Neuron (in vitro differentiated cells): ENCODE results near the gene NEIL3.
A peak's percentile ranks its signal among the peaks of the same experiment; 100 is the strongest.

Experiments used
- H2AFZ ChIP-seq: one replicate; pipeline ENCODE4 v1.6.1; 2013; ENCODE audit warnings: low read depth, mild to moderate bottlenecking, inconsistent platforms, low read length, moderate library complexity
- H3K27me3 ChIP-seq: one replicate; pipeline ENCODE4 v1.6.1; 2013; ENCODE audit warnings: low read length; ENCODE audit not compliant: insufficient read depth
- H3K36me3 ChIP-seq: one replicate; pipeline ENCODE4 v1.6.1; 2013; ENCODE audit warnings: low read length; ENCODE audit not compliant: insufficient read depth
- H3K4me1 ChIP-seq: one replicate; pipeline ENCODE4 v1.6.1; 2013; ENCODE audit warnings: low read length; ENCODE audit not compliant: insufficient read depth
- H3K4me3 ChIP-seq: 2 replicates; pipeline ENCODE4 v1.5.1; 2013; ENCODE audit warnings: mild to moderate bottlenecking, low read length, moderate library complexity
- H3K9me3 ChIP-seq: one replicate; pipeline ENCODE4 v1.6.1; 2013; ENCODE audit warnings: low read length

Gene NEIL3, protein sequence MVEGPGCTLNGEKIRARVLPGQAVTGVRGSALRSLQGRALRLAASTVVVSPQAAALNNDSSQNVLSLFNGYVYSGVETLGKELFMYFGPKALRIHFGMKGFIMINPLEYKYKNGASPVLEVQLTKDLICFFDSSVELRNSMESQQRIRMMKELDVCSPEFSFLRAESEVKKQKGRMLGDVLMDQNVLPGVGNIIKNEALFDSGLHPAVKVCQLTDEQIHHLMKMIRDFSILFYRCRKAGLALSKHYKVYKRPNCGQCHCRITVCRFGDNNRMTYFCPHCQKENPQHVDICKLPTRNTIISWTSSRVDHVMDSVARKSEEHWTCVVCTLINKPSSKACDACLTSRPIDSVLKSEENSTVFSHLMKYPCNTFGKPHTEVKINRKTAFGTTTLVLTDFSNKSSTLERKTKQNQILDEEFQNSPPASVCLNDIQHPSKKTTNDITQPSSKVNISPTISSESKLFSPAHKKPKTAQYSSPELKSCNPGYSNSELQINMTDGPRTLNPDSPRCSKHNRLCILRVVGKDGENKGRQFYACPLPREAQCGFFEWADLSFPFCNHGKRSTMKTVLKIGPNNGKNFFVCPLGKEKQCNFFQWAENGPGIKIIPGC

DNA sequence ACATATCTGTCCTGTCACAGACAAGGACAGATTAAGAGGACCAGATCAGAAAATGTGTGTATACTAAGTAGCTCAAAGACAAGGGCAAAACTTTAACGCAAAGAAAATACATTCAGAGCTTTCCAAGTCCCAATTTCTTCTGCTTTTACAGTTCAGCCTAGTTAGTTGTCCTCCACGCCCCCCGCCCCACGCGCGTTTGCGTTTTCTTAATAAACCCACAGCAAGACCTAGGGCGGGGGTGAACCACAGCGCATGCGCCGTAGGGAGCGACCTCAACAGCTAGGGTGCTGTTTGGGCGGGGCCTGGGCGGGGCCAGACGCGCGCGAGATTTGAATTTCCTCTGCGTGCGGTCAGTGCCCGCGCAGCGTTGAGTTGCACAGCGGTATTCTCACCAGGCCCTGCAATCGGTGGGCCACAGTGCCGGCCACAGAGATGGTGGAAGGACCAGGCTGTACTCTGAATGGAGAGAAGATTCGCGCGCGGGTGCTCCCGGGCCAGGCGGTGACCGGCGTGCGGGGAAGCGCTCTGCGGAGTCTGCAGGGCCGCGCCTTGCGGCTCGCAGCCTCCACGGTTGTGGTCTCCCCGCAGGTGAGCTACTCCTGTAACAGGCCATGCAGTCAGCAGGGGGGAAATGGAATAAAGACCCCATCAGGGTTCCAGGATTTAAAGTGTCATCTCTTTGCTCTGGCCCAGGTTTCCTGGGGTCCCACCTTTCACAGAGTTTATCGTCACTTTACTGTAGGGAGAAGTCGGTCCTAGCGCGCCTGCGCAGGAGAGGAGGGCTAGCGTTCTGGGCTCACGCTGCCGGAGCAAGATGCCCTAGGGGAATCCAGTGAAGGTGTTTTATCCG, at the start of gene NEIL3:
TSS of gene NEIL3 (plus strand) at position 353 of the 850 bp plus-strand sequence. CDS start at position 433, 80 bp downstream.
- Histone ChIP-seq H3K9me3 (no peaks in the 10 kb centered on the region), H3K4me3 (peak within 1 kb of the TSS; percentile 89), H3K4me1 (peaks cover 13% of the 10 kb centered on the region)

DNA sequence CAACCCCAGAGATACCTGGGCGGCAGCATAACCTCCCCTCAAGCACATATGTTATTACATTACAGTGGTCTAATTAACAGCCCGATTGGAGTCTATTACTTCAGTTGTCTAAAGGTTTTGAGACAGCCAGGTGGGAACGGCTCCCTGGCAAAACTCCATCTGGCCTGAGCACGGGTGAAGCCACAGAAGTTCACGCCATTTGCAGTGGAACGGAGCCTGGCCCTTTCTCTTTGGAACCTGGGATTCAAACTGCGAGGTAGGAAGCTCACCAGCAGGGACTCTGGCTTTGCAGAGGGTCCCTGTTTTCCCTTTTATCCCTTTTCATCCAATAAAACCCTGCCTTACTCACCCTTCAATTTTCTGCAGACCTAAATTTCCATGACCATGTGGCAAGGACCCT, 45.9 kb upstream of the NEIL3 start:
- no peak overlapping the region for H2AFZ ChIP-seq
- no peak overlapping the region for H3K4me3 ChIP-seq
- no peaks in the 10 kb centered on the region for H3K27me3 ChIP-seq
- H3K4me1 ChIP-seq: no peaks in the 10 kb centered on the region
- no peaks in the 10 kb centered on the region for H3K9me3 ChIP-seq
- no peaks in the 10 kb centered on the region for H3K36me3 ChIP-seq

More for the DNA sequence above, at the start of gene NEIL3:
- peak within 1 kb of the TSS; percentile 90 for H2AFZ ChIP-seq
- H3K27me3 ChIP-seq: no peaks in the 10 kb centered on the region
- no peaks in the 10 kb centered on the region for H3K36me3 ChIP-seq

GRCh38 chr4:177264788-177265422, 44.8 kb upstream of the NEIL3 start:
- Histone ChIP-seq H3K9me3 (no peaks in the 10 kb centered on the region), H3K4me3 (no peak overlapping the region)

DNA sequence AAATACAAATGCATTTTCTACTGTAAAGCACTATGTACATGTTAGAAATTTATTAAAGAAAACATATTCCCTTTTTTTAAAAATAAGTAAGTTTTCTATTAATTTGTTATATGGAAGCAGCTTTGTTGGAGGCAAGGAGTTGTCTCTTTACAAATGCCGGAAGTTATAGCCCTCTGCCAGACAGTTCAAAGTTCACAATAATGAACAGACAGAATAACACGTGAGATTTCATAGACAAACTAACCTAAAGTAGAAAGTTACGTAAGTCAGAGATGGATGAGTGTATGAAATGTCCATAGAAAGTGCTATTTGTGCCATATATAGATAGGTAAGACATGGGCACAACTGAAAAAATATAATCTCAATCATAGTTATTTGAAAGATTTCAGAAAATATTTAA, 43.9 kb upstream of the NEIL3 start:
- no peak overlapping the region for H3K4me3 ChIP-seq

More at GRCh38 chr4:177264788-177265422, 44.8 kb upstream of the NEIL3 start:
- Histone ChIP-seq H2AFZ (no peak overlapping the region), H3K27me3 (no peaks in the 10 kb centered on the region), H3K36me3 (no peaks in the 10 kb centered on the region), H3K4me1 (no peaks in the 10 kb centered on the region)

DNA sequence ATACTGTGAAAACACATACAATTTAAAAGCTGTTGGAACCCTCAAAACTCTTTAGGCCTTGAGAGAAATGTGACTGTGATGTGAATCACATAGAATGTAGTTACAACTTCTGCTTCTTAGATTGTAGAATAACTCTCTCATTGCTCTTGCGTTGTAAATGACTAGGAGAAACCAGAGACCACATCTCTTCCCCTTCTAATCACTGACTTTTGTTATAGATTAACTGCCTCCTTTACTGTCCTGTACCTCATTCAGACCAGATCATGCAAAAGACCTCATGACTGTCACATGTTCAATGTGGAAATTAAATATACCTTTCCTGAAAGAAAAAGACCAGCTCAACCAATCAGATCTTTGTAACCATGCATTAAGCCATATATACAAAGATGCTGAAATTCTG, 43.2 kb upstream of the NEIL3 start:
- Histone ChIP-seq H3K36me3 (no peaks in the 10 kb centered on the region), H3K27me3 (no peaks in the 10 kb centered on the region), H3K4me1 (no peaks in the 10 kb centered on the region), H3K9me3 (no peaks in the 10 kb centered on the region), H2AFZ (no peak overlapping the region), H3K4me3 (no peak overlapping the region)

More for the DNA sequence above, 43.9 kb upstream of the NEIL3 start:
- Histone ChIP-seq H3K4me1 (no peaks in the 10 kb centered on the region), H3K27me3 (no peaks in the 10 kb centered on the region), H3K36me3 (no peaks in the 10 kb centered on the region), H2AFZ (no peak overlapping the region), H3K9me3 (no peaks in the 10 kb centered on the region)

DNA sequence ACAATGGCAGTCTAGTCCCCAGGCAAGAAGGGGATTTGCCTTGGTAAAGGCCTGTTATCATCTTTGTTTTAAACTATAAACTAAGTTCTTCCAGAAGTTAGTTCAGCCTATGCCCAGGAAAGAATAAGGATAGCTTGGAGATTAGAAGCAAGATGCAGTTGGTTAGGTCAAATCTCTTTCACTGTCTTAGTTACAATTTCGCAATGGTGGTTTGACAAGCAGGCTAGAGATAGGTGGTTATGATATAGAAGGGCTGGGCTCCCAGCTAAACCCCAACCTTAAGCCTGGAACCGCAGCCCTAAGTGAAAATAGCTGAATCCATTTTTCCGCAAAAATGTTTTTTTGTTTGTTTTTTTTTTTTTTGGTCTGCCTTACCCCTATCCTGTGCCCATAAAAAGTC, 41.8 kb upstream of the NEIL3 start:
- no peaks in the 10 kb centered on the region for H3K36me3 ChIP-seq

GRCh38 chr4:177271091-177271490, 38.6 kb upstream of the NEIL3 start:
- H3K27me3 ChIP-seq: no peaks in the 10 kb centered on the region
- H3K4me1 ChIP-seq: no peaks in the 10 kb centered on the region
- no peaks in the 10 kb centered on the region for H3K9me3 ChIP-seq
- H3K4me3 ChIP-seq: no peak overlapping the region
- H3K36me3 ChIP-seq: no peaks in the 10 kb centered on the region
- no peak overlapping the region for H2AFZ ChIP-seq

More for the DNA sequence above, 41.8 kb upstream of the NEIL3 start:
- Histone ChIP-seq H2AFZ (no peak overlapping the region), H3K9me3 (no peaks in the 10 kb centered on the region), H3K27me3 (no peaks in the 10 kb centered on the region), H3K4me3 (no peak overlapping the region), H3K4me1 (no peaks in the 10 kb centered on the region)

GRCh38 chr4:177271915-177272766, 37.5 kb upstream of the NEIL3 start:
- Histone ChIP-seq H3K27me3 (no peaks in the 10 kb centered on the region), H3K4me3 (no peak overlapping the region), H3K36me3 (no peaks in the 10 kb centered on the region), H3K9me3 (no peaks in the 10 kb centered on the region), H3K4me1 (no peaks in the 10 kb centered on the region), H2AFZ (no peak overlapping the region)

DNA sequence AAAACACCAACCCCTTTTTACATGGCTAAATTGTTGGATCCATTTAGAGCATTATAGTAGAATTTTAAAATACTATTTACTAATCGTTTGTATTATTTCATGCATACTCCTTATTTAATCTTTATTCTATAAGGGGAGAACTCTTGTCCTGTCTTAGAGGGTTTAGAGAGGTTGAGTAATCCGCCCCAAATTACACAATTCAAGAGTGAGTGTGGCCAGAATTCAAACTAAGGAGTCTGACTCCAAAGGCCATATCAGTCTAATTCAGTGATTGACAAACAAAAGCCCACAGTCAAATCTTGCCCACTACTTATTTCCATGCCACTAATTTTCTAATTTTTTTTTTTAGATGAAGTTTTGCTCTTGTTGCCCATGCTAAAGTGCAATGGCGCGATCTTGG, 33.7 kb upstream of the NEIL3 start:
- H3K4me3 ChIP-seq: no peak overlapping the region
- no peak overlapping the region for H2AFZ ChIP-seq
- H3K4me1 ChIP-seq: no peaks in the 10 kb centered on the region
- no peaks in the 10 kb centered on the region for H3K36me3 ChIP-seq
- no peaks in the 10 kb centered on the region for H3K9me3 ChIP-seq
- no peaks in the 10 kb centered on the region for H3K27me3 ChIP-seq

DNA sequence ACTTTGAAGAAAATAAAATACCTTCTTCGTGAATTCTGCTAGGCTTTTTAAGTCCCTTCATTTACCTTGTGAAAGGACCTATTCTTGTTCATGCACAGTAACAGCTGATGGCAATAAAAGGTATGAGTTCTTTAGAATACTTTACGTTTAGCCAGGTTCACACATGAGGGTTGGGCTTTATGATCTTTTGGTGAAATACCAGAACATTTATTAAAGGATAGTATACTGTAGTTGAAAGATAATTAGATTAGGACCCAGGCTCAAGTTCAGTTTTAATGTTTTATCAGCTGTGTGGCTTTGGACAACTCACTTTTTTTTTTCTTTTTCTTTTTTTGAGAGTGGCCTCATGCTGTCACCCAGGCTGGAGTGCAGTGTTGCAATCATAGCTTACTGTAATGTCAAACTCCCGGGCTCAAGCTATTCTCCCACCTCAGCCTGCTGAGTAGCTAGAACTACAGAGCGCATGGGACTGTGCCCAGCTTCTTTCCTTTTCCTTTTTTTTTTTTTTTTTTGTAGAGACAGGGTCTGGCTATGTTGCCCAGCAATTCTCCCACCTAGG, 28.2 kb upstream of the NEIL3 start:
- Histone ChIP-seq H3K4me1 (no peaks in the 10 kb centered on the region), H2AFZ (no peak overlapping the region), H3K36me3 (no peaks in the 10 kb centered on the region), H3K4me3 (no peak overlapping the region), H3K9me3 (no peaks in the 10 kb centered on the region), H3K27me3 (peaks cover 3% of the 10 kb centered on the region)

DNA sequence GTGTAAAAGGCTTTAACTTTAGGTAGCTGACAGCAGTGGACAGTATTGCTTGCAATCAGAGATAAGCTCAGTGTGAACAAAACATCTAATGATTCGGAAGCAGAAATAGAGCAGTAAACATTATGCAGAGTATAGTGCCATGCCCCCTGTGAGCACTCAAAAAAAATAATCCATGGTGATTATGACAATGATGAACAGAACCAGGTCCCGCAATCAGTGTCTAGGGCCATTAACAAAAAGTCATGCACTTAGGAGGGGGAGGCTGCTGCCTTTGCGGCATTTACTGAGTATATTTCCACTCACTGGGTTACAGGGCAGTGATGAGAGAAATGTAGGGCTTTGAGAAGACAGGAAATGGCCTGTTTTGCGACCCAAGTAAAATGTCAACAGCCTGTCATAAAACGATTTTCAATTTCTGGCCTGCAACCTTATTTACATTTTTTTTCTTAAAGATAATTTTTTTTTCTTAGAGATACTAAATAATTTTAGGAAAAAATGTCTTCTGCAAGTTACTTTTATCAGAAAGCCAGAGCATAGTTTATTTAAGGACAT, 27.3 kb upstream of the NEIL3 start:
- H3K27me3 ChIP-seq: peaks cover 3% of the 10 kb centered on the region
- no peaks in the 10 kb centered on the region for H3K36me3 ChIP-seq
- no peak overlapping the region for H3K4me3 ChIP-seq
- H3K9me3 ChIP-seq: no peaks in the 10 kb centered on the region
- H2AFZ ChIP-seq: no peak overlapping the region
- H3K4me1 ChIP-seq: no peaks in the 10 kb centered on the region
